Left lung (tissue), 10 donors: ENCODE measurements around the gene BCR. TPM values are rescaled to one million over a fixed set of nuclear protein-coding genes. Genes with fewer than 3 reads are reported as not detected.

Source experiments
- ATAC-seq: fragments of 200-7000 bp; cut with Tn5 transposase; one replicate; pipeline ENCODE4 v1.9.1; 2020; ENCODE audit warnings: moderate library complexity
- DNase-seq, 4 donors: peaks; one replicate each; pipeline ENCODE4 v3.0.0-alpha.2; 2013 to 2020
- H3K27ac ChIP-seq, 2 donors: fragments of 200-600 bp; sonication (generic) in 1 of 2; one replicate each; pipeline versions ENCODE4 v1.5.0 to v1.8.0; 2020 to 2021
- H3K27me3 ChIP-seq, 2 donors: fragments of 200-600 bp; sonication (generic) in 1 of 2; one replicate each; pipeline versions ENCODE4 v1.5.0 to v1.8.0; 2020 to 2021
- H3K36me3 ChIP-seq, 2 donors: fragments of 200-600 bp; sonication (generic) in 1 of 2; one replicate each; pipeline versions ENCODE4 v1.5.0 to v1.8.0; 2020 to 2021
- H3K4me1 ChIP-seq, 2 donors: fragments of 200-600 bp; one replicate each; pipeline ENCODE4 v1.8.0; 2021
- H3K4me3 ChIP-seq, 2 donors: fragments of 200-600 bp; sonication (generic) in 1 of 2; one replicate each; pipeline versions ENCODE4 v1.5.0 to v1.8.0; 2020 to 2021; ENCODE audit warnings: mild to moderate bottlenecking in 1 of 2
- H3K9me3 ChIP-seq, 2 donors: fragments of 200-600 bp; sonication (generic) in 1 of 2; one replicate each; pipeline versions ENCODE4 v1.5.0 to v1.8.0; 2020 to 2021
- CTCF ChIP-seq, 2 donors: fragments of 200-600 bp; sonication (generic) in 1 of 2; IDR thresholded peaks; one replicate each; pipeline versions ENCODE4 v1.5.0 to v1.8.0; 2021; ENCODE audit warnings: antibody characterized with exemption in 2 of 2
- intact Hi-C, 2 donors: fragments of 100-400 bp; cut with DNase I; formaldehyde crosslinking; loops; one replicate each; pipeline versions ENCODE4 v1.11.2 to v1.14.2; 2022
- polyA plus RNA-seq, 6 donors: library from polyadenylated mRNA; unstranded; fragments of 120-200 nt; gene quantifications; one replicate each; pipeline ENCODE4 v1.2.1, GENCODE V29; 2013; ENCODE audit not compliant: insufficient read length in 6 of 6
- total RNA-seq, 2 donors: library from RNA; stranded (reverse); fragmentation: NEBNext Ultra II Directional; extraction: Animal tissue kit (Norgen Biotek cat#: 25700); gene quantifications; one replicate each; pipeline ENCODE4 v1.2.1, GENCODE V29; 2021
- donor health status: DM: no; HTN: yes; CAD: no.
- donor health status: DM: no; HTN: no; CAD: no.

BCR gene
- total and polyA plus RNA-seq, 8 donors: 41.1 to 70.4 (median 48.9) TPM

DNA sequence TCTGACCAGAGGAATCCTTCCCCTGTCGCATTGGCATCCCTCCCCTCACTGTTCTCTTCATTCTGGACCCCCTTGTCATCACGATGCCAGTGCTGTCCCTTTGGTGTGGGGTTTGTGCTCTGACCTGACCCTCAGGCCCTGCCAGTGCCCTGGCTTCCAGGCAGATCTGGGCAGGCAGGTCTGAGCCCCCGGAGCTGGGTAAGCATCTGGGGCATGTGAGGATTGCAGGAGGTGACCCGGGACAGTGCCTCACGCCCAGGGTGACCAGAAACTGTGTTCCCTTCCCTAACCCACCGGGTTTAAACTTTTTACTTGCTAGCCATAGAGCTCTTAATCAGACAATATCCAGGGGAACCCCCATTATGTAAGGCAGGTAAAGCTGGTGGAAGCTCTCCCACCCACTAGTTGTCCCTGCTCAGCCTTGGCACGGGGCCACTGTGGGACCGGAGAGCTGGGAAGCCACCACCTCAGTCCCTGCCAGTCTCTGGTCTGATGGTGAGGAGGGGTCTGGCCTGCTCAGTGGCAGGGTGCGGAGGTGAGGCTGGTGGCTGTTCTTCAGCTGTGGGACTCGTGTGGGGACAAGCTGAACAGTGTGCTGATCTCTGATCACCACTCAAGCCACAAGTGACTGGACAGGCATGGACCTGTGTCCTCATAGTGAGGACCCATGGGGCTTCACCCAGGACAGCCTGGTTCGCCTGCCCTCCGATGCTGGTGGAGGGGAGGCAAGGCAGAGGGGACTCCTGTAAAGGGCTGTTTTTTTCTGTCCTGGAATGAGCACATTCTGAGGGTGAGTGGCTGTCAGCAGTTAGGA, 38.0 kb downstream of the BCR start:
- DNase-seq: no peak
- no peaks in the 10 kb centered on the region for H3K27me3 ChIP-seq
- no peak overlapping the region for H3K4me3 ChIP-seq
- peak overlapping the region; percentile 81 to 83 for H3K27ac ChIP-seq
- peaks cover 65 to 100% of the 10 kb centered on the region in 2 donors for H3K4me1 ChIP-seq
- no peak for TF ChIP-seq CTCF (IDR thresholded peaks at IDR 0.05)
- H3K9me3 ChIP-seq: no peaks in the 10 kb centered on the region
- no peaks in the 10 kb centered on the region for H3K36me3 ChIP-seq
- ATAC-seq: no peak
- intact Hi-C loops: loop anchor here in 1 of 2 donors (5.0 kb wide), 1 partner anchor 36 kb away; the partner anchor contains the start of gene BCR

- H3K36me3 ChIP-seq: no peaks in the 10 kb centered on the region
- DNase-seq (peak; percentile 52 to 96 (median 72)), ATAC-seq (peak; percentile 85)
- peaks cover 69 to 100% of the 10 kb centered on the region in 2 donors for H3K4me1 ChIP-seq
- peak overlapping the region in 1 of 2 donors; percentile 7 for H3K4me3 ChIP-seq
- no peaks in the 10 kb centered on the region for H3K9me3 ChIP-seq
- peak overlapping the region; percentile 81 to 83 for H3K27ac ChIP-seq
- no peaks in the 10 kb centered on the region for H3K27me3 ChIP-seq
- TF ChIP-seq CTCF (IDR thresholded peaks at IDR 0.05): no peak
- intact Hi-C loops: loop anchor here in 1 of 2 donors (5.0 kb wide), 1 partner anchor 37 kb away; the partner anchor contains the start of gene BCR
These were observed 38.5 kb downstream of the BCR start for GRCh38 chr22:23218867-23219251.

GRCh38 chr22:23219317-23219716, 39.0 kb downstream of the BCR start:
- Histone ChIP-seq H3K4me1 (peaks cover 69 to 100% of the 10 kb centered on the region in 2 donors), H3K9me3 (no peaks in the 10 kb centered on the region), H3K36me3 (no peaks in the 10 kb centered on the region), H3K27ac (peak overlapping the region; percentile 81 to 83), H3K27me3 (no peaks in the 10 kb centered on the region), H3K4me3 (peak overlapping the region in 1 of 2 donors; percentile 7)
- intact Hi-C loops: loop anchor here in 1 of 2 donors (5.0 kb wide), 1 partner anchor 37 kb away; the partner anchor contains the start of gene BCR
- no peak for TF ChIP-seq CTCF (IDR thresholded peaks at IDR 0.05)
- DNase-seq (no peak), ATAC-seq (no peak)

DNA sequence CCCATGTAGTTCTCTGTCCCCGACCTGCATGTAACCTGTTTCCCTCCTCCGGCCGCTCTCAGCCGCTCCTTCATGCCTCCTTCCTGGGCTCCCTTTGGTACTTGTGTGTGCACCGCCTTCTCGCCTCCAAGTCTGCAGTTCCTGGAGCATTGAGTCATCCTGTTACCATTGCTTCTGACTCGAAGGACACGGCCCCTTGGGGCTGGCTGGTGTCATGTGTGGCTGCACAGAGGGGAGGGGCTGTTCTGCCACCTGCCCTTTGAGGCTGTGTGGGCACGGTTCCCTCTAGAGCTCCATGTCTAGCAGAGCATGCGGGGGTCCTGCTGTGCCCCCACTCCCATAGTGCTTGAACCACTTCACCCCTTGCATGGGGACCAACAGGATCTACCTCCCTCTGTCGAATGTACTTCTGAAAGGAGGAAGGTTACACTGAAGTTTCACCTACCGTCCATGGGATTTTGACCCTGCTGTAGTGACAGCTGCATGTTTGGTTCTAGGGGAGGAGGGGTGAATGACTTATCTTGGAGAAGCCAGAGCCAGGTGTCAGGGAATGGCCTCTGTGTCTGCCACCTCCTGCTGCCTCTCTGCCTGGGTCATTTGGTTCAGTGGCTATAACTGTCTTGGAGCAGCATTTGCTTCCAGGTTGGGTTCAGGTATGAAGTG, 39.6 kb downstream of the BCR start:
- ATAC-seq (peak; percentile 74), DNase-seq (peak in 2 of 4 donors; percentile 73 to 83)
- intact Hi-C loops: loop anchor here in 1 of 2 donors (5.0 kb wide), 1 partner anchor 38 kb away; the partner anchor contains the start of gene BCR
- Histone ChIP-seq H3K27ac (peak overlapping the region; percentile 81 to 83), H3K36me3 (no peaks in the 10 kb centered on the region), H3K4me1 (peaks cover 72 to 100% of the 10 kb centered on the region in 2 donors), H3K9me3 (no peaks in the 10 kb centered on the region), H3K27me3 (no peaks in the 10 kb centered on the region), H3K4me3 (peak overlapping the region in 1 of 2 donors; percentile 7)
- no peak for TF ChIP-seq CTCF (IDR thresholded peaks at IDR 0.05)
